GM12801 (cell line): Measurements from ENCODE around the gene ZNF365.

Source experiments
- TF ChIP-seq, protein P1 (sequence below): IDR thresholded peaks from one replicate; pipeline ENCODE4 v1.5.1; 2011; ENCODE audit warnings: control low read depth; ENCODE audit not compliant: insufficient read length; ENCODE audit errors: extremely low read depth

Gene ZNF365

DNA sequence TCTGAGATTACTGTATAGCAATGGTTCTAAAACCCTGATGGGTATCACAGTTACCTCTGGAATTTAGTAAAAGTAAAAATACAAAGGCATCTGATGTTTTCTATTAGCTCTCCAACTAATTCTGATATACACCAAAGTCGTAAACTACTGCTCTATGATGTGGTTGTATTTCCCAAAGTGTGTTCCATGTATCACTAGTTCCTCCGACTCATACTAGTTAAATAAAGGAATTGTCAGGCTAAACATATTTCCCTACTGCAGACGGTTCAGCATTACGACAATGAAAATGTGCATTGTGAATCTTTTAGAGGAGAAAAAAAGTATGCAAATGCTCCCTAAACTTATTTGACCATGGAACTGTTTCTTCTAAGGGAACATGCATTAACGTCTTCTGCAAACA is 38.9 kb downstream of the ZNF365 start:
- TF ChIP-seq, protein P1, sequence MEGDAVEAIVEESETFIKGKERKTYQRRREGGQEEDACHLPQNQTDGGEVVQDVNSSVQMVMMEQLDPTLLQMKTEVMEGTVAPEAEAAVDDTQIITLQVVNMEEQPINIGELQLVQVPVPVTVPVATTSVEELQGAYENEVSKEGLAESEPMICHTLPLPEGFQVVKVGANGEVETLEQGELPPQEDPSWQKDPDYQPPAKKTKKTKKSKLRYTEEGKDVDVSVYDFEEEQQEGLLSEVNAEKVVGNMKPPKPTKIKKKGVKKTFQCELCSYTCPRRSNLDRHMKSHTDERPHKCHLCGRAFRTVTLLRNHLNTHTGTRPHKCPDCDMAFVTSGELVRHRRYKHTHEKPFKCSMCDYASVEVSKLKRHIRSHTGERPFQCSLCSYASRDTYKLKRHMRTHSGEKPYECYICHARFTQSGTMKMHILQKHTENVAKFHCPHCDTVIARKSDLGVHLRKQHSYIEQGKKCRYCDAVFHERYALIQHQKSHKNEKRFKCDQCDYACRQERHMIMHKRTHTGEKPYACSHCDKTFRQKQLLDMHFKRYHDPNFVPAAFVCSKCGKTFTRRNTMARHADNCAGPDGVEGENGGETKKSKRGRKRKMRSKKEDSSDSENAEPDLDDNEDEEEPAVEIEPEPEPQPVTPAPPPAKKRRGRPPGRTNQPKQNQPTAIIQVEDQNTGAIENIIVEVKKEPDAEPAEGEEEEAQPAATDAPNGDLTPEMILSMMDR, result no peak

DNA sequence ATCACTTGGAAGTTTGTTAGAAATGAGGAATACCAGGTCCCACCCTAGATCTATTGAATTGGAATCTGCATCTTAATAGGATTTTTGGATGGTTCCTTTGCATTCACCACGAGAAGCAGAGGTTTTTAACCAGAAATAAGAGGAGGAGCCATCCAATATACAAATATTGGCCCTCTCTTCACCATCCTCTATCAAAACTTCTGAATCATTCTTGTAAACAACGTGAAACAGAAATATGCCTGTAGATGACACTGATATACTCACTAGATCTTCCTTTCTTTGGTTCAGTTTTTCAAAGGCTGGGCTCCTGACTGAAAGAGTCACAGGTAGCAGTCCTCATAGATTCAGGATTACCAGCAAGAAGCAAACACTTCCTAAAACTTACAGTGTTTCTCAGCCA is 39.5 kb downstream of the ZNF365 start:
- TF ChIP-seq, protein P1, result no peak

DNA sequence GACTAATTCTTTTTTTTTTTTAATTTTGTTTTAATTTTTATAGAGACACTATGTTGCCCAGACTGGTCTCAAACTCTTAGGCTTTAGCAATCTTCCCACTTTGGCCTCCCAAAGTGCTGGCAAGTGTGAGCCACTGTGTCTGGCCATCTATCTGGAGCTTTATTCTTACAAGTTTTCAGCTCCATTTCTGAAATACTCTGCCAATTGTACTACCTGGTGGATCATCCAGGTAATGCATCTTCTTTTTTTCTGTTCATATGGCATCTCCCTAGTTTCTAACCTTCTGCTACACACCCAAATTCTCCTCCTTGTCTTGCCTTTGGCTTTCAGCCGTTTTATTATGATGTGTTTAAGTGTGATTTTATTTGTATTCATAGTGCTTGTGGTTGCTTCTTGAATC is 40.2 kb downstream of the ZNF365 start:
- TF ChIP-seq, protein P1, result no peak

DNA sequence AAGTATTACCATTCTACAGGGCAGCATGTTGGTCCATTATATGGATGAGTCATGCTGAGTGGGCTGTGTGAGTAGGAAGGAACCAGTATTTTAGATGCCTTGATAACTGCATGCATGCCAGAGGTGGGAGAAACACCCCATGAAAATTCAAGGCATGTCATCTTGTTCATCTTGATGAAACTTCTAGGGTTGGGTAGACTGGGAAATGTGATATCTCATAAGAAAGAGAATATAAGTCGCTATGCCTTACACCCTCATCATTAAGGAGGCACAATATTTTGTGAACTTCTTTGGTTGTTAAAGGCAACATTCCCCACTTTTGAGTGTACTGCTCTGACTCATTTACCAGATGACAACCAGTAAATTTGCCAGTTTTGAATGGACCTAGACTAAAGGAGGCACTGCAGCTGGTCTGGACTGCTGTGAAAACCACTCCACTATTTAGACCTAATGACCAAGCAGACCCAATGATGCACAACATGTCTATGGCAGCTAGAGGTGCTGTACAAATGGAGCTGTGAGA is 48.0 kb downstream of the ZNF365 start:
- TF ChIP-seq, protein P1, result no peak

DNA sequence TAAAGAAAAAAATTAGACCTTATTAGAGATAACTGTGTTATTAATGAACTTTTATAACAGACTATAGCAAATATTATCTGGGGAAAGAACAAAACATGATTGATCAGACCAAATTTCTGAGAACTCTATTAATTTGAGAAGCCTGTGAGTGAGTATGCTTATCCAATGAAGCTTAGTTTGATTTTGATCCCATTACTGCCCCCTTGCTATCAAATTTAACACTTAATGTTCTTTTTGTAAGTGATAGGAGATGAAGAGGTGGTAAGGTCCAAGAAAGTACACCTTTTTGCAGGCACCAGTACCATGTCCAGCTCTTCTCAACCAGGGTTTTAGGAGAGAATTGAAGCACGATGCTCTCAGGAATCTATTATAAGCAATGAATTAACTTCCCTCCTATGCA is 49.9 kb downstream of the ZNF365 start:
- TF ChIP-seq, protein P1, result no peak

DNA sequence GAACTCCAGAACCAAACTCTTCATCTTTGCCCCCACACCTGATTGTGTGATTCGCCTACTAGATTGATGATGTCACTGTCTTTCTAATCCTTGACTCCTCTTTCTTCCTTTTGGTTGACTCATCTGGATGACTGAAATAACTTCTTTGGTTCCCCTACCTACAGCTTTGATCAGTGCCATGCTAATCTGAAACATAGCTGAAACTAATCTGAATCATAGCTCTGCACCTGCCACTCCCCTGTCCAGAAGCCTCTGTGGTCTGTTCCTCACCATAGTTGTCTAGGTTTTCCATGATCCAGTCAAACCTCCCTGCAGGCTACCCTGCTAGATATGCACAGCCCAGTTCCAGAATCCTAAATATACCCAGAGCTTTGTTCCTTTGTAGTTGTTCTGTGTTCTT is 51.9 kb downstream of the ZNF365 start:
- TF ChIP-seq, protein P1, result no peak

DNA sequence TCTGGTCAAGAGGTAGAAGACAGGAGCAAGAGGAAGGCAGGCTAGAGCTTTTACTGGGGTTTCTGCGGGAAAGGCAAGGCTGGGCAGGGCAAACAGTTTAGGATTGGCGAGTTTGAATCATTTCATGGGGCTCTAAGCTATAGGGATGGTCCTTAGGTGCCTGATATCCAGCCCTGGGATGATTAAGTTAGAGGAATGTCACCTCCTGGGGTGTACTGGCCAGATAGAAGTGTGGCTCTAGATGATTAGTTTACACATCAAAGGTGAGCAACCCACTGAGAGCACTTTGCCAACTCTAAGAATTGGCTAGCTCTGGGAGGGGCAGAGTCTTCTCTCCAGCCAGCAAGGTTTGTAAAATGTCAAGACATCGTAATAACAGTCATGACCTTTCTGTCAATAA is 52.4 kb downstream of the ZNF365 start:
- TF ChIP-seq, protein P1, result no peak

DNA sequence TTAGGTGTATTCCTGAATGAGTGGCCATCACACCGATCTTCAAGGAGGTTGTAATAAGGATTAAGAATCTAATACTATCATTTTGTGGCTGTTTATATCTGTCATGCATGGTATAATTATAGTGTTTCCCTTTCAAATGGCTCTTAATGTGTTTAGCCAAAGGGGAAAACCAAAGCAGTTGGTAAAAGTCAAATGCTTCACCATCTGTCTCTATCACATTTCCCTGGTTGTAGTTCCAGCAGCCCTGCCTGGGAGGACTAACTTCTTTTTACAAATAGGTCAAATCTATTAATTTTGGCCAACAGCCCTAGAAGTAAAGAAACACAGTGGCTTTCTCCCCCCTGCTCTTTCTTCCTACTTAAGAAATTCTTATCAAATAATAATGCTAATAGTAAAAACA is 56.7 kb downstream of the ZNF365 start:
- TF ChIP-seq, protein P1, result no peak
